Stimulated activated CD8-positive, alpha-beta memory T cell treated with anti-CD3 and anti-CD28 coated beads, Interleukin-2, amount 100 ng/mL, for 1 hour (primary cell): ENCODE results near the gene ATE1.
"Not testable (repeated sequence)": the region's sequence is repeated elsewhere in the genome, so short reads cannot be mapped to it uniquely, and the experiment has no call there.

Experiments used
- DNase-seq, 2 donors: peaks; one replicate each; pipeline ENCODE4 v3.0.0-alpha.2; 2020; ENCODE audit warnings: low read depth in 2 of 2

Gene ATE1

DNA sequence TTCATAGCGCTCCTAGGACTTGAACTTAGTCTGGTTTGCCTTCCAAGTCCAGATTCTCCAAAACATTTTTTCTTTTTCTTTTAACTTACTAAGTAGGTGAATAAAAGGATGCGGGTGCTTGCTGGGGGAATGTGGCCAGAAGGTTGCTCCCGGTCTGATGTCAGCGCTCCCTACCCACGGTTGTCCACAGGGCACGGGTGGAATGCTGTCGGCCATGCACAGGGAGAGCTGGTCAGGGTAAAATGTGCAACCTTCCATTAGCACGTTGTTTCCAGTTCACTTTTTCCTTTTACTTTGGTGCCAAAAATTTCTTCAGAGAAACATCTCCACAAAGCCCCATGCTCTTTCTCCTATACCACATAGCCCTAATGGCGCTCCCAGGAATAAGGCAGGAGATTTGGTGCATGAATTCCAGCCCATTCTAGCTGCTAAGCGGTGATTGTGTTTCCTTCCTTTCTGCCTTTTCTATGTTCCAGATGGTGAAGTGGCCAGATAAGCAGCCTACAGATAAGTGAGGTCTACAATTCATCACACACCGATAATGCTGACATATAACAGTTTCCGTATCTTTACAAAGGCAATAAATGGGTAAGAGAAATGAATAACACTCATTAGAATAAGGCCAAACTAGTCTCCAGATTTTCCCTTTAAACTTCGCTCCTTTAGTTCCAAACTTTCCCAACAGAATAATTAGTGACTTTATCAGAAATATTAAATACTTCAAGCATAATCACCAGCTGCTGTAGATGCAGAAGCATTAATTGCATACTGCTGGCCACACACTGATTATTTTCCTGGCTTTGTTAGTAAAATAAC is 191.3 kb downstream of the ATE1 start:
- DNase-seq, result no peak

DNA sequence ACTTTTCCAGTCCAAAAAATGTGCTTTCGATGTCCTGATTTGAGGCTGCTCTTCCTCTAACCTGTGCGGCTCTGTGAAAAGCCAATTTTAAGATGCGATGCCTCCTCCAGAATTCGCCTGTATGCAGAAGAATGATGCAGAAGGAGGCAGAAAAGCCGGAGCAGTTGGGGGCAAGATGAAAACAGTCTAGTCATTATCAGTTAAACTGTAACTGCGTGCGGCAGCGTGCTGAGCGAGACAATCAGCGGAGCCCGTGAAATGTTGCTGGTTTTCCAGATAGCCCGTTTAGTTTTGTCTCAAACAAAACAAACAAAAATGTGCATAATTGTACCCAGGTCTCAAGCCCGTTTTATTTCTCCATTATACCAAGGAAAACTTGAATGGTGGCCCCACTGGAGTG is 192.6 kb downstream of the ATE1 start:
- no peak for DNase-seq

DNA sequence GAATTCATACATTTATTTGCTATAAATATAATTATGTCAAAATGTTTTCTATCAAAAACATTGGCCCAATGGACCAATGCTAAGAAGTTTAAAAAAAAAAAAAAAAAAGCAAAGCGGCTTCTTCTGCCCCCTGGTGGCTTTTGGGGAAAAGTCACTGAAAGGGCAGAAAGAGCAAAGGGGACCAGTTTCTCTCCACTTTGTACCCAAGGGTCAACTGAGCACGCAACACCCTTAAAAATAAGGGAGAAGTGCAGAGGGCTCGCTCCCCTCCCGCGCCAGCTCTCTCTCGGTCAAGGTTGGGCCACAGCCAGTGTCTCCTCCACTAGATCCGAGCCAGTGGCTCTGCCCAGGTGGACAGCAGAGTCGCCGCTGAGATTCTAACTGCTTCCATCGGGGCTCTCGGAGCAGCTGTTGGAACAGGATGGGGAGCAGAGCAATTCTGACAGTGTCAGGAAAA is 193.2 kb downstream of the ATE1 start:
- DNase-seq, result no peak

DNA sequence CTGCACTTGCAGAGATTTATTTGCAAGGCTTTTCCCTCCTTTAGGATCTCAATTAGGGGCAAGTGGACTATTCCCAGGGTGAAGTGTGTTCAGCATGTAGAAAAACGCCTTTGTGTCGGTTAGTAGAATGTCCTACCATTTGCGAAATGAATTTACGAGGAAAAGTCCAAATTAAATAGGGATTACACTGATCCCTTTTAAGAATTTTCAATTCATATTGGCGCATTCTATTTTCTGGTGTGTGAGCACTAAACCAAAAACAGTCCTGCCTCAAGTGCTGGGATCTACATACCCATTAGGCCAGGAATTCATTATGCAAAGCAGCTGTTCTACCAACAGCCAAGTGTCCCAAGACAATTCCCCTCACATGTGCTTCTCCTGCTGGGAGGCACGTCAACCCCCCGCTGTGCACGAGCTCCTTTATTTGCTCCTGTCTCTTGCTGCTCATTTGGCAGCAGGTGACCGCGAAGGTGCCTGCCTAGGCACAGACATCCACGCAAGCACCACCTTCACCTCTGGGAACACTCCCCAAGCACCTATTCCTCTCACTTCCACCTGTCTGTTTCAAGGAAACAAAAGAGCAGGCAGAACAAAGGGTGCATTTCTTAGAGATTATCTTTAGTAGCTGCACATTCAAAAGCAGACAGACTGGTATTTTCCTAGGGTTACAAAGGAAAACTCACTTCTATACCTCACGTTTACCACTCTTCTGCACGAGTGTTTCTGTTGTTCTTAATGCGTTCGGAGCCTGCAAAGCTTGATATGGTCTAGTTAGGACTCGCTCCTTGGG is 195.0 kb downstream of the ATE1 start:
- no peak for DNase-seq

DNA sequence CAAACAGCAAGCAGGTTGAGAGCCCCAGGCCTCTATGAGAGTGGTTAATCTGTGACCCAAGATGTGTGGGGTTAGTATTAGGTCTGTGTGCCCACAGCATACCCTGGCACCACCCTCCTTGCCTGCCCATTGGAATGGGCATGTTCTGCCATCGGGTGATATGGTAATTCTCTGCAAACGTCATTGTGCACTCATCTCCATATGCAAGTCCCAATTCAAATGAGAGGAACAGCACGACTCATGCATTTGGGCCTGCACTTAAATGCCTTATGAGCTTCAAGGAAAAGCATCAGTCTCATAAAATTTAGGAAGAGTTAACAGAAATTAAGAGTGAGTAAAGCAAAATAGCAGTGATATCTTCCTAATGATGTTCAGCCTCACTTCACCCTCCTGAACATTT is 195.7 kb downstream of the ATE1 start:
- no peak for DNase-seq

DNA sequence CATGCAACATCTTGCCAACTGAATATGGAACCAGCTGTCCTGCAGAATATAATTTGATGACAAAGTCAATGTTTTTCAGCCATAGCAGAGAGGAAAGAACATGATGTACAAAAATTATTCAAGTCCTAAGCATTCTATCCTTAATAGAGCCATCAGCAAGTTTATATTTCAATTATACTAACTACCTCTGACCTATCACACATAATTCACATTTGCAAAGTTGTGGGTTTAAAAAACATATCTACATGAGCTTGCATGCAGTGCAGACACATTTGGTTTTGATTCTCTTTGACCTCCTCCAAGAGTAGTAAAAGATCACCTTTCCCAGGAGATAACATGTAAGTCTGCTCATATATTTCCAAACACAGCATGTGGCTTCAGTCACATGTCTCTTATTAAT is 203.5 kb downstream of the ATE1 start:
- no peak for DNase-seq

DNA sequence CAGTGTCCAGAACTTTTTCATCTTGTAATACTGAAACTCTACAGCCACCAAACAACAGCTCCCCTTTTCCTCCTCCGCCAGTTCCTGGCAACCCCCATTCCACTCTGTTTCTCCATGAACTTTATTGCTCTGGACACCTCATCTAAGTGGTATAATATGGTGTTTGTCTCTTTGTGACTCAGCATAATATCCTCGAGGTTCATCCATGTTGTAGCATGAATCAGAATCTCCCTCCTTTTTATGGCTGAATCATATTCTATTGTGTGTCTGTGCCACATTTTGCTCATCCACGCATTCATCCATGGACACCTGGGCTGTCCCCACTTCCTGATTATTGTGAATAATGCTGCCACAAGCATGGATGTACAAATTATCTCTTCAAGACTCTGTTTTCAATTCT is 205.2 kb downstream of the ATE1 start:
- no peak for DNase-seq

DNA sequence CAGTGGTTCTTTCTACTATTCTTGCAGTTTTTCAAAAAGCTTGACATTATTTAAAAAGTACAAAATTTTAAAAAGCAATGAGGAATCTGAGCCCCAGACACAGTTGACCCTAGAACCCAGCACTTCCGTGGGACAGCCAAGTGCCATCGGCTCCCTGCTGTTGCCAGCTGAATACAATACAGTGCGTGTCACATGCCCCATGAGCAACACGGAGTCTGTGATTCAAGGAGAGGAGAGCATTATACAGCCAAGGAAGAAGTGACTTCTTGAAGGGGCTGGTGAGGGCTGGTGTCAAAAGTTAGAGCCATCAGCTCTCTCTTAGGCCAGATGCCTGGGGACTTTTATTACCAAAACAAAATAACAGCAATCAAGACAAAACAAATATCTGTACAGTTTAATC is 206.6 kb downstream of the ATE1 start:
- no peak for DNase-seq

DNA sequence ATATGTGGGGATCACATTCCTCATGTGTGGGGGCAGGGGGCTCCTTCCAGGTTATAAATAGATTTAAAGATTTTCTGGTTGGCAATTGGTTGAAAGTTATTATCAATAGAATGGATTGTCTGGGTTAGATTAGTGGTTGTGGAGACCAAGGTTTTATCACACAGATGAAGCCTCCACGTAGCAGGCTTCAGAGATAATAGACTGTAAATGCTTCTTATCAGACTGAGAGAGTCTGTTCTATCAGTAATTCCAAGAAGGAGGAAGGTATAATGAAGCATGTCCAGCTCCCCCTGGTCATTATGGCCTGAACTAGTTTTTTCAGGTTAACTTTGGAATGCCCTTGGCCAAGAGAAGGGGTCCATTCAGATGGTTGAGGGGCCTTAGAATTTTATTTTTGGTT is 211.9 kb downstream of the ATE1 start:
- DNase-seq, result no peak

DNA sequence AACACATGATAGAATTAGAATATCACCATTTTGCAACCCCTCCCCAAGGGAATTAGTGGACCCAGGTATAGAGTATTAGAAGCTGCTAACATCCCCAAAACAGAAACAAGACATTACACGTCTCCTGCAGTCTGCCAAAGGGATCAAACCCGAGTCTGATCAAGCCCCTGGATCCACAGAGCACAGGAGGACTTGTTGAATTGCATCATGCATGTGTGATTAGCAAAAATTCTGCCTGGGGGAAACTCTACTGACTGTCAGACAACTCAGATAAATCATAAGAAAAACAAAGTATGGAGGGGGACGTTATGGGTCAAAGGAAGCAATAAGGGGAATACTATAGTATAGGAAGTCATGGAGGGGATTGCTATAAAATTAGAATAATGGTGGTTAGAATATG is 212.8 kb downstream of the ATE1 start:
- DNase-seq, result no peak

DNA sequence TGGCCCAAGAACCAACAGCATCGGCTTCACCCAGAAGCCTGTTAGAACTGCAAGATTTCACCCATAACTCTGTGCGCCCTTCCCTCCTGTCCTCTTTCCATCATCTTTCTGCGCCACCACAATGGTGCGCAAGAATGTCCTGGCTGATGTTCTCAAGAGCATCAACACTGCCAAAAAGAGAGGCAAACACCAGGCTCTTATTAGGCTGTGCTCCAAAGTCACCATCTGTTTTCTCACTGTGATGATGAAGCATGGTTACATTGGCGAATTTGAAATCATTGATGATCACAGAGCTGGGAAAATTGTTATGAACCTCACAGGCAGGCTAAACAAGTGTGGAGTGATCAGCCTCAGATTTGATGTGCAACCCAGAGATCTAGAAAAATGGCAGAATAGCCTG is 214.3 kb downstream of the ATE1 start:
- no peak for DNase-seq

DNA sequence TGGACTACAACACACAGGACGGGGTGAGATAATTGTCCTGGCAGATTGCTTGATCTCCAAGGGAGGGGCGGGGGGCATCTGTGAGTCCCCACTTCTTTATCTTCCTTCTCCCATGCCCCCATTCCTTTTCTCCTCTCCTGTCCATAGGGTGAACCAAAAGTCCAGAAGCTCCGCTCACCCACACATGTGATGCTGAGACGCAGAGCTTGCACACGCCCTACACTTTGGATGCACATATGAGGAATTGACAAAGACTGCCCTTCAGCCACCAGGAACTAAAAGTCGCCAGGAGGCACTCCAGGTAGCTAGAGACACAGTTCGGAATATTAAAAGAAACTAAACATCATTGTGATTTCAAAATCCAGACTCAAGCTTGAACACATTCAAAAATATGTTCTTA is 216.9 kb downstream of the ATE1 start:
- DNase-seq, result no peak

DNA sequence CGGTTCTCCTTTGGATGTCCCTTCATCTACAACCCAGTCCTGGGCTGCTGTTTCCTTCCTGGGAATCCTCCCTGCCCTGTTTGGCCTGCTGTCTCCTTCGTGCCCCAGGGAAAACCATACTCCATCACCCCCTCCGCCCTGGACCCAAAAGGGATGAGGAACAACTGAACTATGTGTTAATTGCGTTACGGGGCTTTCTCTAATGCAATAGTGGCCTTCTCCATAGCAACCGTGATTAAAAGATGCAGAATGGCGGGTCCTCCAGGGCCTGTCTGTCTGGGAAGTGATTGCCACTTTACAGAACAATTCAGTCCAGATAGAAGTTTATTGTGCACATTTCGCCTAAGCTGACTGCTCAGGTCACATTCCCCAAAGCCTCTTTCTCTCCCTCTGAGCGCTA is 217.6 kb downstream of the ATE1 start:
- DNase-seq, result no peak

DNA sequence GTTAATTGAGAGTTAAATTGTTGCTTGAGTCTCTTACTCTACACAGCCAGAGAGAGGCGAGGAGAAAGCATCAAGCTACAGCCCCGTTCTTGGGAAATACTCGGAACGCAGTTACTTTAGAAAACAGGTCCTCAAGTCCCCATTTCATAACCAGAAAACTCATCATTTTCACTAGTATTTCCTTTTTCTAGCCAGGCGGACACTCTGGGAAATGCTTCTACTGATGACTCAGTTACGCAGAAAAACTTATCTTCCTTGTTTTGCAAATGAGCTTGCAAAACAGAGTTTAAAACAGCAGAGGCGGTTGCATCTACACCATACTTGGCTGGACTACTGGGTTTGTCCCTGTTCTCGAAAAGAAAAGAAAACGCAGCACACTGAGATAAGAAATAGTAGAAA is 218.2 kb downstream of the ATE1 start:
- DNase-seq, result no peak

DNA sequence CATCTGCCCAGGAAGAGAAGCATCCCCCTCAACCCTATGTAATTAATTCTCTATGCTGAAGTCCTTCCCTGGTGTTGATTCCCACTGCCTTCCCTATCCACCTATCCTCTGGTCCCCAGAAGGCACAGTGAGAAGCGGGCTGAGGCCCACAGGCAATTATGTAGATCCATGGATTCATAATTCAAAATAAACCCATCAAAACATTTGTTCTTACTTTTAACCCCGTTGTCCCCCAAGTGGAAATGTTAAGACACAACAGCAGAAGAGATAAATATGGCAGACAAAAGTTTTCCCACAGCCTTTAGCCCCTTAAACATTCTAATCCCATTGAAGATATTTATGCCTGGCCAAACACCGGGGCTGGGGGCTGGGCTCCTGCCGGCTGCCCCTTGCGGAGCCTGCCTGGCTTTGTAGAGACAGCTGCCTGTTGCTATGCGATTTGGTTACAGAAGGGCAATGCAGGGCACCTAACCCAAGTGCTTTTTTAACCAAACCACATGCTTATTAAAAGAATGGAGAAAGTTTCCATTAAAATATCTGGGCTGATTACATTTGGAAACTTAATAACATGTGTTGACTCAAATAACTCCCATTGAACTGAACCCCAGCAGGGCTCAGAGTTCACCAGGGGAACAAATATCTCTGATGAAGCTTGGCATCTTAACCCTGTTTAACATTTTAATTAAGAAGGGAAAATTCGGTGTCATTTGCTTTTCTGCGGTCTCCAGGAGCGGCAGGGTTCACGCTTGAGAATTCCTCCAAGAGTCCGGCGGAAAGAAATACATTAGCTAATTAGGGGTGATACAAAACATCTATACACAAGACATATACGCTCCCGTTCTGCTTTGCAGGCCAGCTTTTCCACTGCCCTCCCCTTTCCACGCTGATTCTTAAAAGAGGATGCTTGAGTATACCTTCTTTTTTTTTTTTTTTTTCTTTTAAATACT is 218.8 kb downstream of the ATE1 start:
- no peak for DNase-seq

DNA sequence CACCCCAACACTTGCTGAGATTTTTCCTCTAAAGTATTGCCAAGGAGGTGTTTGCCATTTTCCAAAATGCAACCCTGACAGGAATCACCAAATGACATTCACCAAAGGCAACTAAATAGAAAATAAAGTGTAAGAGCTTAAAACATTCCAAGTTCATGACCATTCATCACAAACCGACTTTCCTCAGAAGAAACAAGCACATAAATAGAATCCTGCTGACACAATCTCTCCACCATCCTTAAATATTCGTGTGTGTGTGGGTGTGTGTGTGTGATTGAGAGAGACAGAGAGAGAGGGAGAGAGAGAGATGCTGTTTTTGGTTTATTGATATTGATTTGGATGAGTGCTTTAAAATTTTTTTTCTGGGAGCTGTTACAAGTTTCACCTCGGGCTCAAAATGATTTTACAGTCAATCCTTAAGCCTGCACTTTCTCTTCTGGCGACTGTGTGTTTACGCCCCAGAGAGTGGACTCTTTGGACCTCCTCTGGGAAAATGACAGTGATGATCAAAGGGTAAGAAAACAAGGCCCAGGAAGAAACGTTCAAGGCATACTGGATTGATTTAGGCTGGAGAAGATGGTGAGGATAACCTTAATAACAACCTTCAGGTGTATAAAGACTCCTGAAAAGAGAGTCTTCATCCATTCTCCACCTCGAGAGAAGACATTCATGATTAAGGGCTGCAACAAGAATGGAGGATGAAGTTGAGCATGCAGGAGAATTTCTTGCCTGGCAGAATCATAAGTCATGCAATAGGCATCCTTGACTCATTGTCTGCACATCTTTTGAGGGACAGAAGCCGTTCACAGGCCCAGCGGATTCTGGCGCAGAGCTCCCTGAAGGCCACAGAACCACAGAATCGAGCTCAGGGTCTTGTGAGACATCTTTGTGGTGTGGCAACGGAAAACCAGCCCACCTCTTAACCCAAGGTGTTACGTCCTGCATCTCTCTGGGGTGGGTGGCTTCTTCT is 225.2 kb downstream of the ATE1 start:
- DNase-seq, result no peak

DNA sequence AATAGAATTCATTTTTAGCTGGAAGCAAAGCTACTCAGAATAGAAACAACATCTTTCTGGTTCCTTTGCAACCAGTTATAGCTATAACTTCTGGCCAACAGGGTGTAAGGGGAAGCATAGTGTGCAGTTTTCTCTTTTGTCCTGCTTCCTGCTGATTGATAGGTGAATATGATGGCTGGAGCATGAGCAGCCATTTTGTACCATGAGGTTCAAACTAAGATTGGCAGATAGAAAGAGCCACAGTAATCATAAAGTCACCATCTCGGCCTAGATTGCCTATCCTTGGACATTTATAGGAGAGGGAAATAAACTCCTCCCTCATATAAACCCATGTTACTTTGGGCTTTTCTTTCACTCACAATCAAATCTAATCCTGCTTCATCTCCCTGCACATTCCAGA is 227.4 kb downstream of the ATE1 start:
- no peak for DNase-seq

DNA sequence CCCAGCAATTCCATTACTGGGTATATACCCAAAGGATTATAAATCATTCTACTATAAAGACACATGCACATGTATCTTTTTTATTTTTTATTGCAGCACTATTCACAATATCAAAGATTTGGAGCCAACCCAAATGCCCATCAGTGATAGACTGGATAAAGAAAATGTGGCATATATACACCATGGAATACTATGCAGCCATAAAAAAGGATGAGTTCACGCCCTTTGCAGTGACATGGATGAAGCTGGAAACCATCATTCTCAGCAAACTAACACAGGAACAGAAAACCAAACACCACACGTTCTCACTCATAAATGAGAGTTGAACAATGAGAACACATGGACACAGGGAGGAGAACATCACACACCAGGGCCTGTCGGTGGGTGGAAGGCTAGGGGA is 228.1 kb downstream of the ATE1 start:
- DNase-seq, result not testable (repeated sequence)

DNA sequence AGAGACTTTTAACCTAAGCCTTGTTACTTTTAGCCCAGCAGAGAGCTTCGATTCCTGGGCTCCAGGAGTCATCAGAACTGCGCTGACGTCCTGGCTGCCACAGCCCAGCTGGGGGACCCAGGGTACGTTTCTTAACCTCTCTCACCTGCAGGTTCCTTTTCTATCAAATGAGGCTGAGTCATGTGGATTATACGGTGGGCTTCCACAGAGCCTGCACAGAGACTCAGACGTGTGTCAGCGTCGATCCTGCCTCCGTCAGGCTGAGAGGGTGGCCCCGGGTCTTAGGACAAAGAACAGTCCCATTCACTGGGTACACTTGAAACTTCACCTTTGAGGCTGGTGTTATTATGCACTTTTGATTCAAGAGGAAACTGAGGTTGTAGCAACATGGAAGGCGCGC is 228.9 kb downstream of the ATE1 start:
- DNase-seq, result no peak

DNA sequence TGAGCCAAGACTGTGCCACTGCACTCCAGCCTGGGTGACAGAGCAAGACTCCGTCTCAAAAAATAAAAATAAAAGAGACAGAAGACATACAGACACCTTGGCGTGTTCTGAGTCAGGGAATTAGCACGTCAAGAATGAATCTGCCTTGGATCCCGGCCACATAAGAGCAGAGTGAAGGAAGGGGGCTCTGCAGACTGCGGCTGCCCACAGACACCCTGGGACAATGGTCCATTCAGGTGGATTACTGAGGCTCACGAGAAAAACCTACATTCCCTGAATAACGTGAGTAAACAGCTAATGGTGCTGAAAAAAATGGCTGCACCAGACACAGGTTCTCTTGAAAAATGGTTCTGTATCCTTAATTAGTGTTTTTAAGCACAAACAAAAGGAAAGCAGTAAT is 229.5 kb downstream of the ATE1 start:
- DNase-seq, result no peak

DNA sequence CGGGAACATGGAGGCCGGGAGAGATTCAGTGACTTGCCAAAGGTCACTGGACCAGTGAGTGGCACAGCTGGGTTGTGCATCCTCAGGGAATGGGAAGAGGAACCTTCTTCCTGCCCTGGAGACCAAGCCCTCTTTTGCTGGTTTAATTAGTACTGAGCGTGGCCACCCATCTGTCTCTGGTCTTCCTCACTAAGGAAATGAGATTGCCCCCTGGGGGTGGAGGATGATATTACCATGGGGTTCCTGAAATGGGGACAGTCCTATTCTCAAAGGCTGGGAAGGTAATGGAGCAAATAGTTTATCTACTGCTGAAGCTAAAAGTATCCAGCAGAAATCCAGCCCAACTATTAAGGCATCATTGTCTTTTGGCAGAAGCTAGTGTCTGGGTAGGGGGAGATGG is 231.0 kb downstream of the ATE1 start:
- no peak for DNase-seq
